Ascending aorta (tissue), 2 donors: Measurements from ENCODE around the gene TIMP2. TPM values are rescaled to one million over a fixed set of nuclear protein-coding genes. Genes with fewer than 3 reads are reported as not detected.

ENCODE experiments used
- DNase-seq, 2 donors: peaks; one replicate each; pipeline ENCODE4 v3.0.0-alpha.2; 2019; ENCODE audit warnings: low spot score in 2 of 2
- H3K27ac ChIP-seq, 2 donors: fragments of 200-600 bp; sonication (generic); one replicate each; pipeline ENCODE4 v1.5.1; 2016 to 2017; ENCODE audit warnings: mild to moderate bottlenecking in 1 of 2
- H3K27me3 ChIP-seq: fragments of 200-600 bp; sonication (generic); one replicate; pipeline ENCODE4 v1.5.1; 2017
- H3K36me3 ChIP-seq, 2 donors: fragments of 200-600 bp; sonication (generic); one replicate each; pipeline ENCODE4 v1.5.1; 2016
- H3K4me1 ChIP-seq, 2 donors: fragments of 200-600 bp; sonication (generic); one replicate each; pipeline ENCODE4 v1.5.1; 2016 to 2017; ENCODE audit warnings: mild to moderate bottlenecking in 1 of 2
- H3K4me3 ChIP-seq, 2 donors: fragments of 200-600 bp; sonication (generic); one replicate each; pipeline ENCODE4 v1.5.1; 2016 to 2017; ENCODE audit warnings: mild to moderate bottlenecking in 1 of 2
- H3K9me3 ChIP-seq, 2 donors: fragments of 200-600 bp; sonication (generic); one replicate each; pipeline ENCODE4 v1.5.1; 2016
- CTCF ChIP-seq, 3 experiments: fragments of 200-600 bp in 2 of 3; fragments of 450-650 bp in 1 of 3; sonication (generic) in 2 of 3; IDR thresholded peaks; one replicate each; pipeline ENCODE4 v1.5.1; 2016 to 2019; ENCODE audit warnings: antibody characterized with exemption in 3 of 3, mild to moderate bottlenecking in 1 of 3, moderate library complexity in 1 of 3
- intact Hi-C: fragments of 100-400 bp; cut with DNase I; formaldehyde crosslinking; loops from one replicate; pipeline ENCODE4 v1.15.1; 2023
- total RNA-seq: library from RNA; depleted of rRNA; stranded (reverse); fragments of >200 nt; gene quantifications from one replicate; pipeline ENCODE4 v1.1.0, GENCODE V29; 2016

The TIMP2 gene
- total RNA-seq, 1 donor from 2014 or later: 278 TPM

GRCh38 chr17:78824240-78824639, 100.9 kb downstream of the TIMP2 start:
- Histone ChIP-seq H3K4me1 (peaks cover 0 to 3% of the 10 kb centered on the region in 2 donors), H3K27me3 (no peaks in the 10 kb centered on the region), H3K27ac (no peak overlapping the region), H3K4me3 (no peak overlapping the region), H3K36me3 (peaks cover 89 to 100% of the 10 kb centered on the region in 2 donors), H3K9me3 (no peaks in the 10 kb centered on the region)
- intact Hi-C loops: no loop called here
- TF ChIP-seq CTCF (IDR thresholded peaks at IDR 0.05): no peak
- DNase-seq: no peak

- no peak overlapping the region for H3K27ac ChIP-seq
- no peaks in the 10 kb centered on the region for H3K27me3 ChIP-seq
- TF ChIP-seq CTCF (IDR thresholded peaks at IDR 0.05): no peak
- intact Hi-C loops: no loop called here
- no peaks in the 10 kb centered on the region for H3K9me3 ChIP-seq
- no peak overlapping the region for H3K4me3 ChIP-seq
- DNase-seq: no peak
- H3K36me3 ChIP-seq: peaks cover 89 to 100% of the 10 kb centered on the region in 2 donors
- peaks cover 0 to 4% of the 10 kb centered on the region in 2 donors for H3K4me1 ChIP-seq
Observed at GRCh38 chr17:78823282-78824046, 101.7 kb downstream of the TIMP2 start.

- H3K27ac ChIP-seq: no peak overlapping the region
- no peaks in the 10 kb centered on the region for H3K9me3 ChIP-seq
- intact Hi-C loops: no loop called here
- H3K36me3 ChIP-seq: peaks cover 89 to 100% of the 10 kb centered on the region in 2 donors
- H3K27me3 ChIP-seq: no peaks in the 10 kb centered on the region
- DNase-seq: no peak
- H3K4me1 ChIP-seq: peaks cover 0 to 4% of the 10 kb centered on the region in 2 donors
- no peak for TF ChIP-seq CTCF (IDR thresholded peaks at IDR 0.05)
- no peak overlapping the region for H3K4me3 ChIP-seq
Observed at GRCh38 chr17:78822552-78822951, 102.6 kb downstream of the TIMP2 start.

GRCh38 chr17:78821961-78822360, 103.2 kb downstream of the TIMP2 start:
- H3K27me3 ChIP-seq: no peaks in the 10 kb centered on the region
- no peak for TF ChIP-seq CTCF (IDR thresholded peaks at IDR 0.05)
- H3K4me3 ChIP-seq: no peak overlapping the region
- H3K36me3 ChIP-seq: peaks cover 88 to 100% of the 10 kb centered on the region in 2 donors
- no peaks in the 10 kb centered on the region for H3K9me3 ChIP-seq
- peaks cover 0 to 4% of the 10 kb centered on the region in 2 donors for H3K4me1 ChIP-seq
- H3K27ac ChIP-seq: no peak overlapping the region
- DNase-seq: no peak
- intact Hi-C loops: no loop called here

GRCh38 chr17:78820841-78821240, 104.3 kb downstream of the TIMP2 start:
- no peak overlapping the region for H3K4me3 ChIP-seq
- no peak for DNase-seq
- H3K27ac ChIP-seq: no peak overlapping the region
- intact Hi-C loops: no loop called here
- peaks cover 0 to 4% of the 10 kb centered on the region in 2 donors for H3K4me1 ChIP-seq
- no peak for TF ChIP-seq CTCF (IDR thresholded peaks at IDR 0.05)
- peaks cover 89 to 100% of the 10 kb centered on the region in 2 donors for H3K36me3 ChIP-seq
- no peaks in the 10 kb centered on the region for H3K27me3 ChIP-seq
- H3K9me3 ChIP-seq: no peaks in the 10 kb centered on the region
